SK-N-SH (cell line): ENCODE results near the gene BEST1. TPM values are rescaled to one million over a fixed set of nuclear protein-coding genes. Genes with fewer than 3 reads are reported as not detected.

Experiments used
- CTCF ChIA-PET: fragments of 300-600, 350-600 bp; formaldehyde crosslinking; extraction: SDS; loops from one replicate; lab custom pipeline; 2021; lab: Yijun Ruan, JAX
- POLR2A ChIA-PET: fragments of 350-600 bp; sonication (Branson Sonifier 250); formaldehyde crosslinking; extraction: SDS; loops from one replicate; lab custom pipeline; 2020; ENCODE audit warnings: antibody characterized with exemption, inconsistent platforms; lab: Yijun Ruan, JAX
- DNase-seq: peaks from one replicate; pipeline ENCODE4 v3.0.0; 2012
- H2AFZ ChIP-seq: fragments of 200-600 bp; sonication (generic); 2 replicates; pipeline ENCODE4 v1.8.1; 2016; ENCODE audit warnings: antibody characterized with exemption, mild to moderate bottlenecking, low read depth
- H3F3A ChIP-seq: fragments of 200-600 bp; sonication (generic); replicated peaks from 2 replicates; pipeline ENCODE3; 2016; ENCODE audit warnings: antibody characterized with exemption, mild to moderate bottlenecking; ENCODE audit not compliant: insufficient read depth
- H3K27ac ChIP-seq, 2 experiments: fragments of 200-500 bp in 1 of 2; fragments of 200-600 bp in 1 of 2; sonication (Bioruptor generic) in 1 of 2; sonication (generic), shearing (Covaris generic) in 1 of 2; 2 replicates each; pipeline versions ENCODE4 v1.5.1 to v1.6.1; 2014 to 2016; ENCODE audit warnings: low read depth in 2 of 2, inconsistent platforms in 1 of 2, low read length in 1 of 2, mild to moderate bottlenecking in 1 of 2, mixed read lengths in 1 of 2
- H3K27me3 ChIP-seq: fragments of 200-600 bp; sonication (generic), shearing (Covaris generic); 2 replicates; pipeline ENCODE4 v1.6.1; 2016; ENCODE audit warnings: mixed run types; ENCODE audit not compliant: insufficient read depth
- H3K36me3 ChIP-seq, 2 experiments: fragments of 200-500 bp in 1 of 2; fragments of 200-600 bp in 1 of 2; sonication (Bioruptor generic) in 1 of 2; sonication (generic) in 1 of 2; replicated peaks in 1 of 2; 2 replicates each; pipeline versions ENCODE3 to v1.5.1; 2014 to 2016; ENCODE audit warnings: low read length in 1 of 2, mild to moderate bottlenecking in 1 of 2; ENCODE audit not compliant: insufficient read depth in 2 of 2, control insufficient read depth in 1 of 2
- H3K4me1 ChIP-seq, 2 experiments: fragments of 200-500 bp in 1 of 2; fragments of 200-600 bp in 1 of 2; sonication (Bioruptor generic) in 1 of 2; sonication (generic), shearing (Covaris generic) in 1 of 2; 2 replicates each; pipeline versions ENCODE4 v1.5.1 to v1.6.1; 2014 to 2016; ENCODE audit warnings: low read depth in 1 of 2, low read length in 1 of 2, mixed run types in 1 of 2; ENCODE audit not compliant: insufficient read depth in 2 of 2, control insufficient read depth in 1 of 2
- H3K4me2 ChIP-seq: fragments of 200-600 bp; sonication (generic), shearing (Covaris generic); 2 replicates; pipeline ENCODE4 v1.6.1; 2017; ENCODE audit warnings: mixed run types
- H3K4me3 ChIP-seq, 2 experiments: fragments of 200-500 bp in 1 of 2; fragments of 200-600 bp in 1 of 2; sonication (Bioruptor generic) in 1 of 2; sonication (generic), shearing (Covaris generic) in 1 of 2; 2 replicates each; pipeline versions ENCODE4 v1.5.1 to v1.8.1; 2014 to 2016; ENCODE audit warnings: low read depth in 2 of 2, inconsistent platforms in 1 of 2, low read length in 1 of 2, mild to moderate bottlenecking in 1 of 2, mixed read lengths in 1 of 2, moderate library complexity in 1 of 2
- H3K79me2 ChIP-seq: fragments of 200-600 bp; sonication (generic); 2 replicates; pipeline ENCODE4 v1.8.1; 2017; ENCODE audit warnings: mild to moderate bottlenecking; ENCODE audit not compliant: insufficient read depth
- H3K9ac ChIP-seq: fragments of 200-600 bp; sonication (generic); 2 replicates; pipeline ENCODE4 v1.6.1; 2017; ENCODE audit warnings: mixed run types
- H3K9me2 ChIP-seq: fragments of 200-600 bp; sonication (generic); 2 replicates; pipeline ENCODE4 v1.6.1; 2017; ENCODE audit warnings: mixed run types
- H3K9me3 ChIP-seq: fragments of 200-600 bp; sonication (generic); 2 replicates; pipeline ENCODE4 v1.6.1; 2017; ENCODE audit warnings: mixed run types, mild to moderate bottlenecking, moderate library complexity
- H4K20me1 ChIP-seq: fragments of 200-600 bp; sonication (generic); 2 replicates; pipeline ENCODE4 v1.6.1; 2017; ENCODE audit warnings: mild to moderate bottlenecking, mixed run types; ENCODE audit not compliant: insufficient read depth
- NFIC ChIP-seq: IDR thresholded peaks from 2 replicates; pipeline ENCODE4 v1.4.0; 2012; ENCODE audit warnings: borderline replicate concordance
- NRF1 ChIP-seq: IDR thresholded peaks from 2 replicates; pipeline ENCODE4 v1.6.1; 2012; ENCODE audit warnings: low read depth, mild to moderate bottlenecking, low read length
- TCF12 ChIP-seq: IDR thresholded peaks from 2 replicates; pipeline ENCODE4 v1.4.0; 2012
- YY1 ChIP-seq: IDR thresholded peaks from 2 replicates; pipeline ENCODE4 v1.4.0; 2012; ENCODE audit warnings: low read depth, mild to moderate bottlenecking
- WGBS: methylation state at CpG from one replicate; pipeline ENCODE4 v1.1.6; 2017; ENCODE audit warnings: low lambda C conversion rate; 5-methylcytosine and 5-hydroxymethylcytosine counted together
- polyA plus RNA-seq, 3 experiments: library from polyadenylated mRNA; depleted of rRNA; stranded (reverse); fragments of >200 nt; gene quantifications; 2 replicates each; pipeline ENCODE4 v1.2.3, GENCODE V29; 2012
- TF ChIP-seq, protein P1 (sequence below): IDR thresholded peaks from 2 replicates; pipeline ENCODE4 v1.4.0; 2012; ENCODE audit warnings: low read depth, borderline replicate concordance
- TF ChIP-seq, protein P2 (sequence below): fragments of 150-350 bp; IDR thresholded peaks from 2 replicates; pipeline ENCODE4 v1.6.1; 2017; ENCODE audit warnings: antibody characterized with exemption, low read length, low read depth, borderline replicate concordance

BEST1 gene
- polyA plus RNA-seq, 1 of the 3 experiments (the other 2 are of a cell fraction): 0.30 TPM

DNA sequence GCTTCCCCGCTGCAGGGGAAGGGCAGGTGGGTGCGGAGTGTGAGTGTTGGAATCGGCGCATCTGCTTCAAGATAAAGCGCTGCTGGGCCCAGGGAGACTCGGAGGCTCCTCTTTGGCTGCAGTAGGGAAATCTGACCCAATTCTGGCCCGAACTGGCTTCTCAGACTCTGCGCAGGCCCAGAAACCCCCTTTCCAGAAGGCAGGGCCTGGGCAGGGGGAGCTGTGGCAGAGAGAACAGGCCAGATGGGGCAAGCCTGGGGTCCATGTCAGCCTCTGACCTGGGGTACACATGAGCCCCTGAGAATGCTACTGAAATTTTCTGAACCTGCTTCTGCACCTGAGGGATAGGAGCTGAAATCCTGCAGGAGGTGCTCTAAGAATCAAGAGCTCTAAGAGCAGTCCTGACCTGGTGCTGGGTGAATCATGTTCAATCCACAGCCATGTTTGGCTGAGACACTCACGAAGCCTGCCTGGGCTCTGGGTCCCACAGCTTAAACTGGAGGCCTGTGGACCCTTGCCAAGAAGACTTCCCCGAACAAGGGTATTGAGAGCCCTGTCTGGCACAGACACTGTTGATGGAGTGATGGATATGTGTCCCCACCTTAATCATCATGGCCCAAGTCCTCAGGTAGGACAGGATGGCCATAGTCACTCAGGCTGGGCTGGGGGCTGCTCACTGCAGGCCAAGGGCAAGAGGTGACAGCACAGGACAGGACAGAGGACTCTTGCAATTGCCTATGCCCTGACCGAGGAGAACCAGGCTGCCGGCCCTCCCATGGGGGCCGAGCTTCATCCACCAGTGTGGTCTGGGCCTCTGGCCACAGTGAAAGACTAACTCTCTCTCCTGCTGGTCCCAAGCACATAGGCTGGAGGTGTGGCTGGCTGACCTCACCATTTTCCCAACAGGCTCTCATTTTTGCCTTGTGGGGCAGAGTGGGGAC is 39.7 kb upstream of the BEST1 start (continued):
- no peak for TF ChIP-seq YY1
- TF ChIP-seq, protein P1, sequence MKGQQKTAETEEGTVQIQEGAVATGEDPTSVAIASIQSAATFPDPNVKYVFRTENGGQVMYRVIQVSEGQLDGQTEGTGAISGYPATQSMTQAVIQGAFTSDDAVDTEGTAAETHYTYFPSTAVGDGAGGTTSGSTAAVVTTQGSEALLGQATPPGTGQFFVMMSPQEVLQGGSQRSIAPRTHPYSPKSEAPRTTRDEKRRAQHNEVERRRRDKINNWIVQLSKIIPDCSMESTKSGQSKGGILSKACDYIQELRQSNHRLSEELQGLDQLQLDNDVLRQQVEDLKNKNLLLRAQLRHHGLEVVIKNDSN: no peak

DNA sequence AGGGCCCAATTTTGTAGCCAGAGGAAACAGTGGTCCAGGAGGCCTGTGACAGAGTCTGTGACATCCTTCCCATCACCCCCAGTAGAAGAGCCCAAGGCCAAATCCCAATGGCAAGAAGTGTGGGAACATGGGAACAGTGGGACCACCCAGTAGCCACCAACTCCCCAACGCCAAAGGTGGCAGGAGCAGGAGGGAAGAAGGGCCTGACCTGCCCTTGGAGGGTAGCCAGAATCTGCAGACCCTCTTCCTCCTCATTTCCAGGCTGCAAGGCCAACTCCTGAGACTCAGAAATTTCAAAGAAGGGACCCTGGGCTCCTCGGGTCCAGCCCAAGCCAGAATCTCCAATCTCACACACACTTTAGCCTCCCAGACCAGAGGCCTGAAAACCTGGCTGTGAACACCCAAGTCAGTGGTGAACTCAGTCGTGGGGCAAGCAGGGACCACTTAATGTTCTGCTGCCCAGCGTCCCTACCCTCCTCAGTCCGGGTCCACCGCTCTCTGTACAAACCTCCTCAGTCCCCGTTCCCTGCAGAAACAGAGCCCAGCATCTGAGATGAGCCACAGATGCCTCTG is 38.9 kb upstream of the BEST1 start:
- WGBS: 84% methylated on average over 5 of the region's 7 CpGs

DNA sequence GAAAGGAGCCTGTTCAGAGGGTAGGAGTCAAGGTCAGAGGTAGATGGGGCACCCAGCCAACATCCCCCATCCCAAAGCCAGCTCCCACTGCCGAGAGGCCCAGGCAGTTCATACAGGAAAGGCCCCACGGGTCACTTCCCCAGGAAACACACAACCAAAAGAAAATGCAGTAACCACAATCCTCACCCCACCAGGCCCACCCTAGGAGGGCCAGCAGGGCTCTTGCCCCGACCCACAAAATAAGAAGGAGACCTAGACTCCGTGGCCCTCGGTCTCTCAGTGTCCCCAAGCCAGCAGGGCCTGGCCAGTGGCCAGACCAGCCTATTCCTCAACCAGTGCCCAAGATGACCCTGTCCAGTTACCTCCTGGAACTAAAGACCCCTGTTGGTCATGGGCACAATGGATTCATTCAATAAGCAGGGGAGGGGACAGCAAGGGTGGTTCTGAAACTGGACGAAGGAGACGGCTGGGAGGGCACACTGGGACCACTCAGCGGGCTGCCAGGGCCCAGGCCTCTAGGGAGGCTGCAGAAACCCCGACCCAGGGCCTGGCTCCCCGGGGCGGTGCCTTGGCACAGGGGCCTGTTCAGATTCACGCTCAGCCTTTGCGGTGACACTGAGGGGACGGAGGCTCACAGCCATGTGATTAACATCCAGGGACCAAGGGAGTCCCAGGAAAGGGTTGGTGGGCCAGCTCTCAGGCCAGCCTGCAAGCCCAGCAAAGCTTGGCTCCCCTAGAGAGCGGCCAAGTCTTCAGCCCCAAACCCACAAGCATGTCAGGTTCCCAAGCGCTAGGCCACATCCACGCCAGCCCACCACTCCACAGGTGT is 38.2 kb upstream of the BEST1 start:
- no peaks in the 10 kb centered on the region for H3K9me3 ChIP-seq
- no peaks in the 10 kb centered on the region for H4K20me1 ChIP-seq
- H3K4me2 ChIP-seq: no peak overlapping the region
- ChIA-PET POLR2A (no interaction called here), CTCF (interaction anchor here (0.5 to 5.9 kb wide), 5 partner anchors 12 to 170 kb away, joined by 3 to 85 read pairs (median 29); partner anchors contain the start of gene BEST1)
- TF ChIP-seq TCF12: no peak
- TF ChIP-seq NRF1: no peak
- TF ChIP-seq YY1: no peak
- TF ChIP-seq NFIC: no peak
- 83% methylated on average over 8 of the region's 17 CpGs for WGBS
- H3K27me3 ChIP-seq: no peaks in the 10 kb centered on the region
- no peaks in the 10 kb centered on the region for H3F3A ChIP-seq
- no peak overlapping the region for H2AFZ ChIP-seq
- no peak overlapping the region for H3K27ac ChIP-seq
- DNase-seq: peak; percentile 25
- no peak overlapping the region for H3K9ac ChIP-seq
- H3K36me3 ChIP-seq: no peaks in the 10 kb centered on the region
- peaks cover 0 to 6% of the 10 kb centered on the region in 2 experiments; a peak in 1 of 4 replicates for H3K4me1 ChIP-seq
- H3K79me2 ChIP-seq: no peaks in the 10 kb centered on the region
- no peak overlapping the region for H3K4me3 ChIP-seq
- no peaks in the 10 kb centered on the region for H3K9me2 ChIP-seq

More for the DNA sequence above, 38.9 kb upstream of the BEST1 start:
- POLR2A ChIA-PET: no interaction called here
- no peaks in the 10 kb centered on the region for H3K9me2 ChIP-seq
- no peaks in the 10 kb centered on the region for H4K20me1 ChIP-seq
- TF ChIP-seq, protein P2, sequence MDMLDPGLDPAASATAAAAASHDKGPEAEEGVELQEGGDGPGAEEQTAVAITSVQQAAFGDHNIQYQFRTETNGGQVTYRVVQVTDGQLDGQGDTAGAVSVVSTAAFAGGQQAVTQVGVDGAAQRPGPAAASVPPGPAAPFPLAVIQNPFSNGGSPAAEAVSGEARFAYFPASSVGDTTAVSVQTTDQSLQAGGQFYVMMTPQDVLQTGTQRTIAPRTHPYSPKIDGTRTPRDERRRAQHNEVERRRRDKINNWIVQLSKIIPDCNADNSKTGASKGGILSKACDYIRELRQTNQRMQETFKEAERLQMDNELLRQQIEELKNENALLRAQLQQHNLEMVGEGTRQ: no peak
- H3F3A ChIP-seq: no peaks in the 10 kb centered on the region
- no peaks in the 10 kb centered on the region for H3K9me3 ChIP-seq
- H3K9ac ChIP-seq: no peak overlapping the region
- H2AFZ ChIP-seq: no peak overlapping the region
- H3K27me3 ChIP-seq: no peaks in the 10 kb centered on the region
- CTCF ChIA-PET: interaction anchor here (0.5 to 5.4 kb wide), 4 partner anchors 13 to 171 kb away, joined by 3 to 46 read pairs (median 16); partner anchors contain the start of gene BEST1
- DNase-seq: peak; percentile 17
- H3K36me3 ChIP-seq: peaks cover 0 to 2% of the 10 kb centered on the region in 2 experiments
- no peaks in the 10 kb centered on the region; a peak in 1 of 4 replicates for H3K4me1 ChIP-seq
- H3K79me2 ChIP-seq: no peaks in the 10 kb centered on the region
- no peak overlapping the region for H3K27ac ChIP-seq
- no peak overlapping the region for H3K4me2 ChIP-seq
- H3K4me3 ChIP-seq: no peak overlapping the region
